NCI-H2107 treated with DMSO at 0.1 percent for 48 hours (cell line): Measurements from ENCODE around the gene SREBF2.

ENCODE experiments used
- DNase-seq: peaks from one replicate; lab custom pipeline; 2025; ENCODE audit not compliant: unreplicated experiment; lab: John Stamatoyannopoulos, UW

SREBF2 gene

DNA sequence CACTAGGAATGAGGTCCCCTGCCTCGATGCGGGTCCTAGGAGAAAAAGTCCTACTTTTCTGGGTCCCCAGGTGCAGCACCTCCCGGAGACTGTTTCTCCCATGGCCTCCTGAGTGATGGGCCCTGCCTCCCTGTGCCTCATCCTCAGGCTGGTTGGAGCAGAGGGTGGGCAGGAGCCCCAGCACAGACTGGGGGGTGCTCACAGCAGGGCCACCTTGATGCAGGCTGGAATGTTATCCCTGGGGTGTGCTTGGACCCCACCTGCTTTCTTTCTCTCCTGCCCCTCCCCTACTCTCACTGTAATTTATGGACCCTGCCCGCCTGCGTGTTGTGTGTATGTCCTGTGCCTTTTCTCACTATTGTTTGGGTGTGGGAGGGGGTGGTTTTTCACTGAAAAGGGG is 73.9 kb downstream of the SREBF2 start:
- no peak for DNase-seq

DNA sequence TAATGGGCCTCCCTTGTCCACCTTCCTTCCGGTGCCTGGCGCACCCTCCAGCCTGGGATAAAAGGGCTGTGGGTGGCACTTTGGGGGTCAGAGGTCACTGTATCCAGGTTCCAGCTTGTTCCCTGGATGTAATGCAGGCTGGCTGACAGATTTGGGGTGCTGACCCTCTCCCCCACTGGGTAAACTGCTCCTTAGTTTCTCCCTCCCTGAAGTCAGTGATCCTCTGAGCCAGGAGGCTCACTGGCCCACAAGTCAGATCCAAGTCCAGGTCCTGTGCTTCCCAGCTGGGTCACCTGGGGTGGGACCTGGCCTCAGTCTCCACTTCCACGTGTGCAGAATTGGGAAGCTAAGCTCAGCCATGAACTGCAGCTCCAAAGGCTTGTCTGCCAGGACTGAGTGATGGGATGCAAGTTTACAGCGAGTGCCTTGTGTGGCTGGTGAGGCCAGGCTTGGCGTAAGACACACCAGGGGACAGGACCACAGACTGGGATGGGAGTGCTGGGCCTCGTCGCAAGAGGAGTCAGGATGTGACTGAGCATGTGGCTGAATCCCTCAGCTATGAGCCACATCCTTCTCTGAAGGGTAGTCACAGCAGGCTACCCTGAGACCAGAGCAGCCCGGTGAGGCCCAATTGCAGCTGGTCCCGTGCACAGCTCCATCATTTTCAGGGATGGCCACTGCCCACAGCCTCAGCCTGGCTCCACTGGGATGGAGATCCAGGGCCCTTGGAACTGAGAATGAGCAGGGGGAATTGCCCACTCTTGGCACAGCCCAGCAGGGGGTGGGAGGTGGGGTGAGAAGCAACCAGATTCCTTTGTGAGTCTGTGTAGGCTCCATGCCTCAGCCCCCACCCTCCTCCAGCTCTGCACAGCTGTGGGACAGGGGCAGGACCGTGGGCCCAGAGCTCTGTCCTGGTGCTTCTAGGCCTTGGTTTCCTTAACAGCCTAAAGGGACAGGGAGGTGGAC is 74.8 kb downstream of the SREBF2 start:
- no peak for DNase-seq

DNA sequence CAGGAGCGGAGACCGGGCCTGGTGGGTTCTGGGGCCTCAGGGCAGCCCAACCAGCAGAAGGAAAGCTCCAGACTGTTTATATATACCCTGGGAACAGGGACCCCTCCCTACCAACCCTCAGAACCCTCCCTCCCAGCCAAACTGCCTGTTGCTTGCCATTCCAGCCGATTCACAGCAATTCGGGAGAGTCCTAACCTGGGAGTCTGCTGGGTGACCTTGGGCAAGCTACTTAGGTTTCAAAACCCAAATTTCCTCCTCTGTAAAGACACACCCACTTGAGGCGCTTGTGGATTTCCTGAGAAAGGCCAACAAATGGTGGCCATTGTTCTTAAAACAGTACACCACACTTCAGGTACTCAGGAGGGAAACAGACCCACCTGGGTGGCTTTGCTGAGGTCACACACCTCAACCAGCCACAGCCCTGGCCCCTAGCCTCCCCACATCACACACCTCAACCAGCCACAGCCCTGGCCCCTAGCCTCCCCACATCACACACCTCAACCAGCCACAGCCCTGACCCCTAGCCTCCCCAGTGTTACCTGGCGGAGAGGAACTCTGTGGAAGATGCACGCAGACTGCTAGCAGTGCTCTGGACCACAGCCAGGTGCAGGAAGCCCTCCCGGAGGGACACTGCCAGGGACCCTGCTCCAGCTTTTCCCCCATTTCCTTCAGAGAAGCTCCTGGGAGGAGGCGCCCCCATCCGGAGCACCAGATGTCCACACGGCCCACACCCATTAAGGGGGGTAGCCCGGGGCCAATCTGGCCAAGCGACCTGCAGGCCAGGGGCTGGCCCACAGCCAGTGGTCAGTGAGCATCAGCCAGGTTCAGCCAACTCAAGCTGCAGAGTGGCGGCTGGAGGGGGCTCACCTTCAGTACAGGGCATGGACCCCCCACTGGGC is 75.8 kb downstream of the SREBF2 start:
- no peak for DNase-seq

DNA sequence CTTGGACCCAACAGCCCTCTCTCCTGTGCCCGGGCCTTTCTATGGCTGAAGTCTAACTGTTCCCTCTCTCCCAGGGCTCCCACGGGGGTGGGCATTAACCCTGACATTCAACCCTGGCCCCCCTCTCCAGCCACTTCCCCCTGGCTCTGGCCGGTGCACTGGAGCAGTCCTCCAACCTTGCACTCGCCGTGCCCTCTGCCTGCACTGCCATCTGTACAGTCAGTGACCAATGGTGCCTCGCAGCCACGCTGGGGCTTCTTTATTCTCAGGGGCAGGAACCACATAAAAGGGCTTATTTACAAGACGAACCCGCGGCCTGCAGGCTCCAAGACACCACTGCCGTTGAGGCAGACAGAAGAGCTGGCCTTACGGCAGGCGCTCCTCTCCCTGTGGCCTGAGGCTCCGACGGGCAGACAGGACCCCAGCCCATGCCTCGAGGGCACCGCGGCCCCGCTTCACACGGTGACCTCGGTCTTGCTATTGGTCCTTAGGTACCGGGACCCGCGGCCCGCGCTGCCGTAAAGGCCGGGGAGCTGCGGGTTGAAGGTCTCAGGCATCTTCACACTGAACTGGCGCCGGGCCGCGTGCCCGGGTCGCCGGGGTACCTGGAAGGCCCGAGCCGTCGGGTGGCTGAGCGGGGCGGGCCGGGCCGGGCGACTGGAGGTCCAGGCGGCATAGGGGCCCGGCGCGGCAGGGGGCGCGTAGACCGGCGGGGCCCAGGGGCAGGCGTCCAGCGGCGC is 76.6 kb downstream of the SREBF2 start:
- no peak for DNase-seq

DNA sequence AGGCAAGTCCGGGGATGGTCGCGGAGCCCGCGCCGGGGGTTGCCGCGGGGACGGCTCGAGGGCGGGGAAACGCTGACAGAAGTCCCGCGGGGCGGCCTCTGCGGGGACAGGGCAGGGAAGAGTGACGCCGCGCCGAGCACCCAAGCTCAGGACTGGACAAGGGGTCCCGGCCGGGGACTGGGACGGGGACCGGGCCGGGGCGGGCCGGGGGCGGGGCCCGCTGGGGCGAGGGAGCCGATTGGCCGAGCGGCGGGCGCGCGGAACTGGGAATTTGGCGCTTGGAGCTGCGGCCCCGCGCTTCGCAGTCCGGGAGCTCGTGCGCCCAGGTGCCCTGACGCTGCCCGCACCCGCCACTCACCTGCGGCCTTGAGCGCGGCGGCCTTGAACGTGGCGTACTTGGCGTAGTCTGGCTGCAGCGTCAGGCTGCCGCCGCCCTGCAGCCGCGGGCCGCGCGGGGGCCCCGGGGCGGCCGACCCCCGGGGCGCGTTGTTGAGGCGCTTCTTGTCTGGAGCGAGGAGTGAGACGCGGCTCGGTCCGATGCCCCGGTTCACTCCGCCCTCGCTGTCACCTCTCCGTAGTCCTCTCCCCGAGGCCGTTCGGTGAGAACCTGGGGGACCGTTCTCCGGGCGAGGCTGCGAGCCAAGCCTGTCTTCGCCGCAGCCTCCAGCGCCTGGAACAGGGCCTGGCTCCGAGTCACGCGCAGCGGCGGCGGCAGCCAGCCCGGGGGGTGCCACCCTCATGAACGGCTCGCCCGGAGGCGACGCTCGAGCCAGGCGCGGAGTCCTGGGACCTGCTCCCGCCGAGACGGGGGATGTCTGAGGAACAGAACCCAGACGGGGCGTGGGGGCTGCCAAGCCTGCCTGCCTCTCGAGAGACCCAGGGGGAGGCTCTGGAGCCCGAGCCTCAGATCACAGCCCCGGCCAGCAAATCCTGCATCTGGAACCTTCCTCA is 77.4 kb downstream of the SREBF2 start:
- DNase-seq: no peak

DNA sequence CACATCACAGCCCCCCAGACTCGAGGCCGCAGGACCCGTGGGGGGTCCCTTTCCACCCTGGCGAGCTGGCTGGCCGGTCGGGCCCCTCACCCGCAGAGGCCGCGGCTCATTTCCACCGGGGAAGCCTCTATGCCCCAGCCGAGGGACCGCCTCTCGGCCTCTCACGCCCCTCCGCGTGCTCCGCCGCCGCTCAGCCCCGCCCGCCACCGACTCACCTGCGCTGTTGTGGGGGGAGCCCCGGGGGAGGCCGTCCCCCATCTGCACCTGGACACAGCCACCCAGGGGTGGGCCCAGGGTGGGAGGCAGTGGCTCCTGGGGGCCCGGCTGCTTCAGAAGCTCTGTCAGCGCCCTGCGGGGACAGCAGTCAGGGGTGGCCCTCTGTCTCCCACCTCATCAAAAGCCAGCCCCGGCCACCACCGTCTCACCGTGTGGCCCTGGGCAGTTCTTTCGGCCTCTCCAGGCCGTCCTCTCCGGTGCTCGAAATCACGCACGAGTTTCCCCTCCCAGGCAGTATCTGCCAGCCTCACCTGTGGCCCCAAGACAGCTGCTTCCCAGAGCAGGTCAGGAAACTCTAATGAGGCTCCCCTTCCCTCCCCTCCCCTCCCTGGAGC is 78.2 kb downstream of the SREBF2 start:
- DNase-seq: no peak

DNA sequence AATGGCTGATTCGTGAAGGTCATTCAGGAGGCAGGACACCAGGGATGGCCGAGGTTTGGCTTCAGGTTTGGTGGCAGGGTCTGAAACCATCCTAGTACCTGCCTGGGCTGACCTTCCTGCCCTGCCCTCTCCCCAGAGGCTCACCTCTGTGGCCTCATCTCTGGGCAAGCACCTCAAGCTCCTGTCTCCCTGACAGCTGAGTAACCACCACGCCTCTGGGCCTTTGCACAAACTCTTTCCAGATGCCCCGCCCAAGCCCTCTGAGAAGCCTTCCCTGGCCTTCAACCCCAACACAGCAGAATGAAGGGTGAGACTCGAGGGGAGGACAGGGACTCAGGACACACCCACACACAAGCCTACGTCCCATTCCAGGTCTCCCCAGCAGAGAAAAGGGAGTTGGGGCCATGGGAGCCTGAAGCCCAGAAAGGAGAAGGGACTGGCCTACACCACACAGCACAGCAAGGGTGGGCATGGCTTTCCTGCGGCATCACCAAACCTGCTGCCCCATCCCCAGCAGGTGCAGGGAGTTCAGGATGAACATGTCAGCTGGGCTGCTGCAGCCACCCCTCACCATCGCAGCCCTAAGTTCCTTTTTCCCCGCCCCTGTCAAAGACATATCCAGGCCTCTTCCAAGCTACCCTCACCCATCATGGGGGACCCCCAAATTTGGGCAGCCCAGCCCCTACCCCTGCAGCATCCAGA is 79.6 kb downstream of the SREBF2 start:
- no peak for DNase-seq

DNA sequence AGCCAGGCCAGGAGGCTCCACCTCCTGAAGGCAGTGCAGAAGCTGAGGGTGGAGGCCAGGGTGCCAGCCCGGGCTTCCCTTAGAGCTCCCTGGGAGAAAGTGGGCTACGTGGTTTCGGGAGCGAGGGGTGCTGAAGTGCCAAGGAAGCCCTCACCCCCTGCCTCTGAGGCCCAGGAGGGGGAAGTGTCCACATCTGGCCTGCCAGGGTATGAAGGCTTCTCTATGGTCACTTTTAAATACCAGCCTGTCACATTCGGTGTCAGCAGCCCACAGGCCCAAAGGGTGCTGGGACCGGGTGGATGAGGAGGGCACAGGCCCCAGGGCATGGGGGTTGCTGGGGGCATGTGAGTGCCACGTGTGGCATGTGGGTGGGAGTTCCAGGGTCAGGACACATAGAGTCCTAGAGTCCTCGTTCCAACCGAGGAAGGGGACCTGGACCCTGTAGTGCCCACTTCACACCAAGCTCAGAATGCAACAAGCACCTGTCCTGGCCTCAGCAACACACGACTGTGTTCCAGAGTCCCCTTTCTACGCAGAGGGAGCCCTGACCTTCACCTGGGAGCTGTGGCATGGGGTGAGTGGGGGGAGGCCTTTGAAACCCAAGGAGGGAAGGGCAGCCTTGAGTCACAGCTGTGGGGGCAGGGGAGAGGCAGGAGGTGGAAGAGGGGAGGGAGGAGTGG is 80.3 kb downstream of the SREBF2 start:
- no peak for DNase-seq

DNA sequence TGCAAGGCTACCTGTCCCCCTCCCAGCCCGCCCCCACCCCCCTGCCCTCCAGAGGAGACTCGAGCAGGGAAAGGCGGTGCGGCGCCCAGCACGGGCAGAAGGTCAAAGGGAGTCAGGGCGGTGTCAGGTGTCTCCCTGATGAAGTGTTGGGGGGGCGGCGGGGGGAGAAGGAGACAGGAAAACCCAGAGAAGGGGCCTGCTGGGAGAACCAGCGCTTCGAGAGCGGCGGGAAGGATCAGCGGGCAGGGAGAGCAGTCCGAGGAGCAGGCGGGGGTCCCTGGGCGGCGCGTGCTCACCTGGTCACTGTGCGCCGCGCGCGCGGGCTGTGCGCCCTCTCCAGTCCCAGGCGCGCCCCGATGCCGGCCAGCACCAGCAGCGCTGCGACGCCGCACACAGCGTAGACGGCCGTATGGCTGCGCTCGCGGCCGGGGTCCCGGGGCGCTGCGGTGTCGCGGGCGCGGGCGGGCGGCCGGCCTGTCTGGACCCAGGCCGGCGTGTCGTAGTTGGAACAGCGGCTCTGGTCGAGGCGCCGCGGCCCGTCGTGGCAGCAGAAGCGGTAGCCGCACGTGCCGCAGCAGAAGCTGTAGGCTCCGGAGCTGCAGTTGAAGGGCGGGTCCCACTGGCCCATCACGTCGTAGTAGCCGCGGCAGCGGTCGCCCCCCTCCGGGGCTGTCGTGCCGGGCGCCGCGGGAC is 81.1 kb downstream of the SREBF2 start:
- DNase-seq: no peak

DNA sequence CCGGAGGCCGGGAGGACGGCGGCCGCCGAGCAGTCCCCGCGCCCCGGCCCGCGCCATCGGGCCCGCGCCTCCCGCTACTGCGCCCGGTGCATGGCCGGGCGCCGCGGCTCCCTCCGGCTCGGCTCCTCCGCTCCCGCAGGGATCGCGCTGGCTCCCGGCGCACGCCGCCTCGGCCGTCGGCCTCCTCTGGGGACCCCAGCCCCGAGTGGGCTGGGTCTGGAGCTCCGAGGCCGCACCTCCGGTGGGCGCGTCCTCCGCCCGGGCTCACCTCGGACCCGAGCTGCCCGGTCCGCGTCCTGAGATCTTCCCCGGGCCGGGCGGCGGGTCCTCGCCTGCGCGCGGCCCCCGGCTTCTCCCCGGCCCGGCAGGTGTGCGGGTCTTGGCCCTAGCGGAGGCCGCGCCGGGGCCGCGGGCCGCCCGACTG is 81.7 kb downstream of the SREBF2 start:
- no peak for DNase-seq

DNA sequence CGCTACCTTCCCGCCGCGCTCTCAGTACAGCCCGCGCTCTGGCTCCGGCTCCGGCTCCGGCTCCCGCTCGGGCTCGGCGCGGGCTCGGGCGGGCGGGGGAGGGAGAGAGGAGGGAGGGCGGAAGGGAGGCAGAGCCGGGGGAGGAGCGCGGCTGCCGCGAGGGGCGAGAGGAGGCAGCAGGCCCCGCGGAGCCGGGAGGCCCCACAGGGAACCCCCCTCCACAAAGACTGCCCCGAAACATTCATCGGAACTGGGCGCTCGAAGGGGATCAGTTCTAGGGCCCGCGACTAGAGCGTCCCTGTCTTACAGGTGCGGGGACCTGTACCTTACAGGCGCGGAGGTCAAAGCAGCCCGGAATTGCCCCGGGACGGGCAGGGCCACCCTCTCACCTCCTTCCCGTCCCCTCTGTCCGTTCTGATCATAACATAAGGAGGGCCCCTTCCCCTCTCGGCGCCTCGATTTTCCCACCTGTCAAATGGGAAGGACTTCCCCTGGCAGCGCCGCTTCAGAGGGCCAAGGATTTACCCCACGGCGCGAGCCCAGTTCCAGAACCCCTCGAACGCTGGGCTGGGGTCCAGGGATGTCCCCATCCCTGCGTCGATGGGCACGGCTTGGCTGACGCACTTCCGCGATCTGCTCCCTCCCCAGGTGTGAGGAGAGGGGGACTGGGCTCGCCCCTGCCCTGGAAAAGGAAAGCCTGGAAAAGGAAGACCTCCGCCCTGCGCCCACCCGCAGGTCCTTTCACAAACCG is 82.3 kb downstream of the SREBF2 start, which contains the start of gene SHISA8:
Gene SHISA8 (minus strand): TSS at position 40 of the 751 bp plus-strand sequence. CDS start 407 bp downstream, outside the sequence.
- DNase-seq: no peak

DNA sequence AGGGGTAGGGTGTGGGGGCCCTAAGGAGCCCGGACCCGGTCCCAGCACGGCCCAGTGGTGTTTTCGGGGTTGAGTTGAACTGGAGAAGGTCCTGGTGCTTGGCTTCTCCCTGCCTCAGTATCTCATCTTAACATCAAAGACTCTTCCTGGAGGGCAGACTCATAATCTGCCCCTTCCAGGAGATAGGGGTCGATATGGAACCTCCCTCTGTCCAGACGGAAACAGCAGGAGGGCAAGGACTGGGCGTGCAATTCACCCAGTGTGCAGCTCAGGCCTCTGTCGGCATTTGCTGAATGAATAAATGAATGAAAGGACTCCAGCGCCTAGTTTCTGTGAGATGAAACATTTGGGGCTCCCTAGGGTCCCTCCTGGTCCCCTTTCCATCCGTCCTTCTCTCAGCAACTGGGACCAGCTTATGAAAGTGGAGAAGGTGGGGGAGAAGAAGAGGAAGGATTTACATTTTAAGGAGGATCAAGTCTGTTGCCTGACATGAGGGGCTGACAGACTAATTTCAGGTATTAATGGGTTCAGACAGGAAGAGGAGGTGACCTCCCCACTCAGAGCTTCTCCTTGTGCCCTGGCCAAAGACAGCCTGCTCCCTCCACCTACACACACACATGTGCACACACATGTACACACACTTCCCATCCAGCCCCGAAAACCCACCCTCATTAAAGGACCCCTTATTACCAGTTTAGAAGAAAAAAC is 83.0 kb downstream of the SREBF2 start:
- no peak for DNase-seq

DNA sequence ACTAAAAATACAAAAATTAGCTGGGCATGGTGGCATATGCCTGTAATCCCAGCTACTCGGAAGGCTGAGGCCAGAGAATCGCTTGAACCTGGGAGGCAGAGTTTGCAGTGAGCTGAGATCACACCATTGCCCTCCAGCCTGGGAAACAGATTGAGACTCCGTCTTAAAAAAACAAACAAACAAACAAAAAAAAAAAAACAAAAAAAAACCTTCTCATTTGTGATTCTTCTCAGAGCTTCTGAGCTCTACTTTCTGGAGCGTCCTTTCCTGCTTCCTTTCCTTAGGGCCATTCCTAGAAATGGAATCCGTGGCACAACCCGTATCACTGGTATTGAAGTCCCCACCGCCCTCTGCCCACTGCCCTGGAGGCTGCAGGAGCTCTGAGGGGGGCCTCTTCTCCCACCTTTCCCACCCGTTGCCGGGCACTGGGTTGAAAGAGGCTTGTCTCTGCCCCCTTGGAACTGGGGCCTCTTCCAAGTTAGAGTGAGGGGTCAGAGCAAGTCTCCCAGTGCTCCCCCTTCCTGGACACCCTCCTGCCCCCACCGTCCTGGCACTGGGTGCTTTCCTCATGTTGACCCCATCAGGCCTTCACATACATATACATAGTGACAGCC is 83.9 kb downstream of the SREBF2 start:
- no peak for DNase-seq

DNA sequence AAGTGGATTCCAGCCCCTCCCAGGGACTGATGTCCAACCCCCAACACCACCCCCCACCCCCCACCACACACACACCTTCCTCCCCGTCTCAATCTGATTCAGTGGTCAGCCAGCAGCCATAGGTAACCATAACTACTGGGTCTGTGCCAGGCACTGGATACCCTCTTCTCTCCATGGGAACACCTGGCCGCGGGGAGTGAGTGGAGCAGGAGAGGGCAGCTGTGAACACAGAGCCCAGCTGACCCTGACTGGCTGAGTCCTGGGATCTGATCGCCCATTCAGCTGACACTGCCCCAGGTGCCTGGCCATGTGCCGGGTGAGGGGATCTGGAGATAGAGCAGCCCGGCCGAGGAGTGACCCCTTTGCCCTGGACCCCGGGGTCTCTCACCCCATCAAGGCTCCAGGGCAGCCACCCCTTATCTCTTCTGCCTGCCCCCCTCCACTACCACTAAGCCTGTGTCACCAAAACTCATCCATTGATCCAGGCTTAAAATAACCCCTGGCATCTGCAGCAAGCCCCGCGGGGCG is 84.5 kb downstream of the SREBF2 start:
- no peak for DNase-seq

DNA sequence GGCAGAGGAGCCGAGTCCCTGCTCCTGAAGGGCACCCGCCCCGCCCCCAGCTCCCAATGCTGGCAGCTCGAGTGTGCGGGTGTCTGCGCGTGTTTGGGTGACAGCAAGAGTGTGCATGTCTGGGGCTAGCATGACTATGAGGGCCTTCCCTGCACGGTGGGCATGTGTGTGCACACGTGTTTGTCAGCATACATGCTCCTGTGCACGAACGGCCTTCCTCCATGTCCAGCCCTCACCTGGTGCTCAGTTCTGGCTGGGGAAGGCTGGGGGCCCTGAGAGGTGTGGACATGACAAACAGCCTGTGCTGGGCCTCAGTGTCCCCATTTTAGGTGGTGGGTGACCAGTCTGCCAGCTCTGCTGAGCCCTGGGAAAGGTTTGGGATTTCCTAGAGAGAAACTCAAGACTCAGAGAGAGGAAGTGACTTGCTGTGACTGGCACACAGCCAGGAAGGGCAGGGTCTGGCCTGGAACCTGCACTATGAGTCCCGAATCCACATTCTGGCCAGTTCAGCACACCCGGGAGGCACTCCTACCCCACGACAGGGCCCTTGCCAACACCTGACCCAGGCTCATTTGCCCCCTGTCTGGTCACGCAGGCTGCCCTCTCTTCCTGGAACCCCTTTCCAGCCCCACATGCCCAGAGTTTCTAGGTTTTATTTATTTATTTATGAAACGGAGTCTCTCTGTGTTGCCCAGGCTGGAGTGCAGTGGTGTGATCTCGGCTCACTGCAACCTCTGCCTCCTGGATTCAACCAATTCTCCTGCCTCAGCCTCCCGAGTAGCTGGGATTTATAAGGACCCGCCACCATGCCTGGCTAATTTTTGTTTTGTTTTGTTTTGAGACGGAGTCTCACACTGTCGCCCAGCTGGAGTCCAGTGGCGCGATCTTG is 85.2 kb downstream of the SREBF2 start:
- DNase-seq: no peak
